GM12874 (cell line): ENCODE measurements around the gene C20orf96.

Experiments used
- CTCF ChIP-seq: IDR thresholded peaks from 2 replicates; pipeline ENCODE4 v1.5.1; 2011; ENCODE audit warnings: low read depth, mild to moderate bottlenecking, control low read depth, low read length, moderate library complexity; ENCODE audit not compliant: insufficient read depth

Gene C20orf96

GRCh38 chr20:290084-290831 is at the start of gene C20orf96:
Gene C20orf96 (minus strand): TSS chr20:290750. CDS start chr20:290610, 140 bp downstream.
- peak; percentile 41; the same call in 1 of the 2 replicates for TF ChIP-seq CTCF

- TF ChIP-seq CTCF: no peak
Observed at GRCh38 chr20:334578-334977, 44.0 kb upstream of the C20orf96 start.

- TF ChIP-seq CTCF: peak; percentile 86
Observed at GRCh38 chr20:330233-331149, 39.9 kb upstream of the C20orf96 start.

GRCh38 chr20:329851-330232 is 39.3 kb upstream of the C20orf96 start:
- no peak for TF ChIP-seq CTCF

- TF ChIP-seq CTCF: no peak
Observed at GRCh38 chr20:328975-329695, 38.6 kb upstream of the C20orf96 start.

- TF ChIP-seq CTCF: no peak
Observed at GRCh38 chr20:328027-328974, 37.8 kb upstream of the C20orf96 start.
